Hepatocyte (in vitro differentiated cells): ENCODE data around the gene VPS52.

Experiments
- EZH2 ChIP-seq: fragments of 200-600 bp; sonication (generic); IDR thresholded peaks from 2 replicates; pipeline ENCODE4 v1.6.1; 2016; ENCODE audit warnings: antibody characterized with exemption, mild to moderate bottlenecking, borderline replicate concordance
- TF ChIP-seq, protein P1 (sequence below): fragments of 200-600 bp; sonication (generic); IDR thresholded peaks from 2 replicates; pipeline ENCODE4 v1.5.1; 2016; ENCODE audit warnings: antibody characterized with exemption, mild to moderate bottlenecking; ENCODE audit not compliant: poor library complexity

DNA sequence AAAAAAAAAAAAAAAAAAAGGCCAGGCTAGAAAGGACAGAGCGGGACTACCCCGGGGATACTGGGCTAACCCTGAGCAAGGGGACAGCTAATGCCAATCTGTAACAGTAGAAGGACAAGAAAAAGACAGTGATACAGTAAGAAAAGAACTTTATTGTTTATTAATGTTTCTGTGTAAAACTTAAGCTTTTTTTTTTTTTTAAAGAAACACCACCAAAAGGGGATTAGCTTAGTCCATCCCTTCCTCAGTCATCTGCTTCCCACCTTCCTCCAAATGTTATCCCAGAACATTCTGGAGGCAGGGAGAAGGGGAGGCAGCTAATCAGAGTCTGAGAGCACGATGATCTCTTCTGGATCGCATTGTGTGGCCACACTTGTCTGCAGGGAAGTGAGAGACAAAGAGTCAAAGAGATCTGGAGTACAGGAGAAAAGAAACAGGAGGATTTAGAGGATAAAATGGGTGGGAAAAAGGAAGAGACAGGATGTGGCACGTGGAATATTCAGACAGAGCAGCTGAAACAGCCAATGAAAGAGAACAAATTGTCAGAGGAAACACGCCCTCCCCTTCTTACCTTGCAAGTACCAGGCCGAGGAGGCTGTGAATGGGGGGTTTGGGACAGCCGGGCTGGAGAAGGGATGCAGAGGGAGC is 46.9 kb upstream of the VPS52 start:
- TF ChIP-seq, protein P1, sequence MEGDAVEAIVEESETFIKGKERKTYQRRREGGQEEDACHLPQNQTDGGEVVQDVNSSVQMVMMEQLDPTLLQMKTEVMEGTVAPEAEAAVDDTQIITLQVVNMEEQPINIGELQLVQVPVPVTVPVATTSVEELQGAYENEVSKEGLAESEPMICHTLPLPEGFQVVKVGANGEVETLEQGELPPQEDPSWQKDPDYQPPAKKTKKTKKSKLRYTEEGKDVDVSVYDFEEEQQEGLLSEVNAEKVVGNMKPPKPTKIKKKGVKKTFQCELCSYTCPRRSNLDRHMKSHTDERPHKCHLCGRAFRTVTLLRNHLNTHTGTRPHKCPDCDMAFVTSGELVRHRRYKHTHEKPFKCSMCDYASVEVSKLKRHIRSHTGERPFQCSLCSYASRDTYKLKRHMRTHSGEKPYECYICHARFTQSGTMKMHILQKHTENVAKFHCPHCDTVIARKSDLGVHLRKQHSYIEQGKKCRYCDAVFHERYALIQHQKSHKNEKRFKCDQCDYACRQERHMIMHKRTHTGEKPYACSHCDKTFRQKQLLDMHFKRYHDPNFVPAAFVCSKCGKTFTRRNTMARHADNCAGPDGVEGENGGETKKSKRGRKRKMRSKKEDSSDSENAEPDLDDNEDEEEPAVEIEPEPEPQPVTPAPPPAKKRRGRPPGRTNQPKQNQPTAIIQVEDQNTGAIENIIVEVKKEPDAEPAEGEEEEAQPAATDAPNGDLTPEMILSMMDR, result no peak
- no peak for TF ChIP-seq EZH2
